Endothelial cell of umbilical vein (primary cell): ENCODE results near the gene BAG5. TPM values are rescaled to one million over a fixed set of nuclear protein-coding genes. Genes with fewer than 3 reads are reported as not detected.

Source experiments
- BruUV-seq: library from RNA; stranded (reverse); fragments of 400-500 nt; replicated peaks from 2 replicates; lab custom pipeline; 2021; lab: Mats Ljungman, UMichigan
- CTCF ChIA-PET: fragments of 300-600, 350-600 bp; sonication (Branson Sonifier 250); formaldehyde crosslinking; loops from one replicate; lab custom pipeline; 2021; ENCODE audit warnings: antibody characterized with exemption, inconsistent platforms; lab: Charles Lee
- POLR2A ChIA-PET: fragments of 300-600, 350-600 bp; sonication (Branson Sonifier 250); formaldehyde crosslinking; loops from one replicate; lab custom pipeline; 2021; ENCODE audit warnings: antibody characterized with exemption, inconsistent platforms; lab: Charles Lee
- DNase-seq: peaks from one replicate; pipeline ENCODE4 v3.0.0-alpha.2; 2011; ENCODE audit warnings: low read depth, low spot score
- FAIRE-seq: peaks from 2 replicates; lab custom pipeline; 2011; peaks lifted over from hg19 to GRCh38; lab: Jason Lieb, UNC
- H2AFZ ChIP-seq: 2 replicates; pipeline ENCODE4 v1.6.0; 2012; ENCODE audit warnings: low read depth, low read length, control low read depth, inconsistent platforms
- H3K27ac ChIP-seq: 2 replicates; pipeline ENCODE4 v1.5.1; 2011; ENCODE audit warnings: low read depth, mild to moderate bottlenecking, control low read depth, low read length, moderate library complexity; ENCODE audit not compliant: insufficient read depth
- H3K27me3 ChIP-seq, 2 experiments: 2 replicates each; pipeline versions ENCODE4 v1.6.0 to v1.6.1; 2011; ENCODE audit warnings: low read length in 2 of 2, mixed read lengths in 1 of 2; ENCODE audit not compliant: control insufficient read depth in 2 of 2, insufficient read depth in 2 of 2
- H3K36me3 ChIP-seq, 2 experiments: 2 replicates in 1 of 2; 3 replicates in 1 of 2; pipeline ENCODE4 v1.5.1; 2011; ENCODE audit warnings: low read length in 2 of 2, mild to moderate bottlenecking in 1 of 2, moderate library complexity in 1 of 2; ENCODE audit not compliant: control insufficient read depth in 2 of 2, insufficient read depth in 2 of 2; ENCODE audit errors: extremely low read depth in 1 of 2
- H3K4me1 ChIP-seq: 3 replicates; pipeline ENCODE4 v1.5.1; 2011; ENCODE audit warnings: mild to moderate bottlenecking, low read length; ENCODE audit not compliant: control insufficient read depth, insufficient read depth; ENCODE audit errors: extremely low read depth
- H3K4me2 ChIP-seq: 2 replicates; pipeline ENCODE4 v1.6.1; 2011; ENCODE audit warnings: low read length, control low read depth, mixed read lengths; ENCODE audit not compliant: insufficient read depth
- H3K4me3 ChIP-seq, 3 experiments: fragments of 200-600 bp in 1 of 3; sonication (generic), shearing (Covaris generic) in 1 of 3; replicated peaks in 1 of 3; 2 replicates each; pipeline ENCODE4 v1.5.1; 2011 to 2016; ENCODE audit warnings: control low read depth in 3 of 3, low read length in 3 of 3, mild to moderate bottlenecking in 2 of 3, inconsistent platforms in 1 of 3, low read depth in 1 of 3, moderate library complexity in 1 of 3; ENCODE audit not compliant: insufficient read depth in 1 of 3
- H3K79me2 ChIP-seq: 2 replicates; pipeline ENCODE4 v1.6.0; 2012; ENCODE audit warnings: low read length, inconsistent platforms; ENCODE audit not compliant: control insufficient read depth, insufficient read depth
- H3K9ac ChIP-seq: replicated peaks from 2 replicates; pipeline ENCODE3; 2011; ENCODE audit warnings: low read length, control low read depth; ENCODE audit not compliant: insufficient read depth; ENCODE audit errors: extremely low read depth
- H3K9me1 ChIP-seq: replicated peaks from 3 replicates; pipeline ENCODE4 v1.6.0; 2011; ENCODE audit warnings: mild to moderate bottlenecking, low read length; ENCODE audit not compliant: control insufficient read depth, insufficient read depth; ENCODE audit errors: extremely low read depth
- H3K9me3 ChIP-seq: replicated peaks from 2 replicates; pipeline ENCODE4 v1.5.1; 2012; ENCODE audit warnings: low read length, inconsistent platforms; ENCODE audit not compliant: control insufficient read depth, insufficient read depth
- H4K20me1 ChIP-seq: replicated peaks from 2 replicates; pipeline ENCODE3; 2011; ENCODE audit warnings: mild to moderate bottlenecking, low read length; ENCODE audit not compliant: control insufficient read depth, insufficient read depth; ENCODE audit errors: extremely low read depth
- CTCF ChIP-seq, 2 donors: IDR thresholded peaks; 1 replicate in 1 of 2; 2 replicates in 1 of 2; pipeline ENCODE4 v1.5.1; 2011; ENCODE audit warnings: low read length in 2 of 2, mild to moderate bottlenecking in 2 of 2, moderate library complexity in 2 of 2, control low read depth in 1 of 2, inconsistent platforms in 1 of 2, low read depth in 1 of 2; ENCODE audit not compliant: insufficient read depth in 1 of 2; ENCODE audit errors: extremely low read depth in 1 of 2
- EZH2 ChIP-seq: IDR thresholded peaks from 2 replicates; pipeline ENCODE4 v1.6.1; 2012; ENCODE audit warnings: borderline replicate concordance, low read depth, mild to moderate bottlenecking, moderate library complexity, low read length, inconsistent platforms; ENCODE audit not compliant: severe bottlenecking
- FOS ChIP-seq: IDR thresholded peaks from 2 replicates; pipeline ENCODE4 v1.6.1; 2011; ENCODE audit warnings: mild to moderate bottlenecking, low read length, moderate library complexity, borderline replicate concordance; ENCODE audit not compliant: insufficient read depth
- GATA2 ChIP-seq: IDR thresholded peaks from 2 replicates; pipeline ENCODE4 v1.7.0; 2011; ENCODE audit warnings: low read depth, mild to moderate bottlenecking, moderate library complexity, mixed read lengths, low read length; ENCODE audit not compliant: insufficient read length, insufficient read depth
- JUN ChIP-seq: IDR thresholded peaks from 2 replicates; pipeline ENCODE4 v1.6.1; 2011; ENCODE audit warnings: borderline replicate concordance, low read depth; ENCODE audit not compliant: insufficient read length, insufficient read depth
- MAX ChIP-seq: IDR thresholded peaks from 2 replicates; pipeline ENCODE4 v1.6.1; 2011; ENCODE audit not compliant: insufficient read depth, insufficient read length
- MYC ChIP-seq: IDR thresholded peaks from one replicate; pipeline ENCODE4 v1.6.1; 2011; ENCODE audit warnings: mild to moderate bottlenecking, low read depth, low read length
- POLR2A ChIP-seq: IDR thresholded peaks from 2 replicates; pipeline ENCODE4 v1.6.1; 2012; ENCODE audit warnings: low read depth, mild to moderate bottlenecking, control low read depth, low read length
- POLR2AphosphoS5 ChIP-seq: IDR thresholded peaks from 2 replicates; pipeline ENCODE4 v1.6.1; 2012; ENCODE audit warnings: low read depth, mild to moderate bottlenecking, control low read depth, low read length, moderate library complexity; ENCODE audit not compliant: insufficient read depth
- dilution Hi-C: fragments of 300-500 bp; cut with MboI; formaldehyde crosslinking; loops from one replicate; pipeline ENCODE4 v1.15.0; 2019; ENCODE audit warnings: low sequenced_read_pairs; ENCODE audit not compliant: extremely low pct_ligation_motif_present
- intact Hi-C: fragments of 100-400 bp; cut with micrococcal nuclease; formaldehyde crosslinking; loops from one replicate; pipeline ENCODE4 v1.10.0; 2022
- polyA plus RNA-seq, 4 experiments: library from polyadenylated mRNA; depleted of rRNA in 3 of 4; stranded (reverse) in 3 of 4; unstranded in 1 of 4; fragments of >200 nt; gene quantifications; 2 replicates each; pipeline versions ENCODE4 v1.2.1 to v1.2.3, GENCODE V29; 2011 to 2012; ENCODE audit warnings: missing spikeins in 1 of 4
- total RNA-seq: library from RNA; stranded (reverse); gene quantifications from 2 replicates; pipeline ENCODE4 v1.2.3, GENCODE V29; 2021

BAG5 gene
- total and polyA plus RNA-seq, 2 donors (not counting 3 experiments of a cell fraction or from before 2014, with no cell fraction given) = 6.3 to 32.5 TPM

- Histone ChIP-seq H3K79me2 (no peaks in the 10 kb centered on the region), H3K36me3 (peaks cover 11 to 27% of the 10 kb centered on the region in 2 experiments), H3K4me2 (no peak overlapping the region), H3K27ac (no peak overlapping the region), H3K9ac (no peak overlapping the region), H3K27me3 (no peaks in the 10 kb centered on the region), H3K4me1 (no peaks in the 10 kb centered on the region), H3K9me1 (no peaks in the 10 kb centered on the region), H3K4me3 (no peak overlapping the region), H2AFZ (no peak overlapping the region), H4K20me1 (no peaks in the 10 kb centered on the region), H3K9me3 (no peaks in the 10 kb centered on the region)
- intact Hi-C loops (no loop called here), dilution Hi-C loops (no loop called here)
- BruUV-seq = no TSS peak
- TF ChIP-seq MYC = no peak
- no peak for TF ChIP-seq POLR2AphosphoS5
- no peak for TF ChIP-seq POLR2A
- TF ChIP-seq FOS = no peak
- TF ChIP-seq GATA2 = no peak
- no peak for TF ChIP-seq JUN
- no peak for TF ChIP-seq MAX
- TF ChIP-seq EZH2 = no peak
- TF ChIP-seq CTCF (IDR thresholded peaks at IDR 0.05; ENCODE audit: extremely low read depth in 1 of 2, insufficient read depth in 1 of 2, low read depth in 1 of 2, low read length in 2 of 2) = no peak
- POLR2A ChIA-PET = interaction anchor here (0.6 kb wide), 1 partner anchor 1414 kb away, joined by 3 read pairs; no protein-coding TSS in a partner anchor
- DNase-seq (no peak), FAIRE-seq (no peak)
- CTCF ChIA-PET = interaction anchor here (1.1 to 1.4 kb wide), 4 partner anchors 9 to 38 kb away, joined by 3 to 10 read pairs (median 6); no protein-coding TSS in a partner anchor
These were observed 53.7 kb downstream of the BAG5 start for GRCh38 chr14:103508521-103509329.
